Epidermal melanocyte (primary cell): ENCODE results near the gene IL17REL.

Source experiments
- DNase-seq: peaks from one replicate; pipeline ENCODE4 v3.0.0; 2011; ENCODE audit warnings: low spot score; ENCODE audit not compliant: insufficient read length

IL17REL gene

GRCh38 chr22:49958931-49959781 lies 53.4 kb downstream of the IL17REL start:
- no peak for DNase-seq

- no peak for DNase-seq
Observed at GRCh38 chr22:49958366-49958921, 54.1 kb downstream of the IL17REL start.

DNA sequence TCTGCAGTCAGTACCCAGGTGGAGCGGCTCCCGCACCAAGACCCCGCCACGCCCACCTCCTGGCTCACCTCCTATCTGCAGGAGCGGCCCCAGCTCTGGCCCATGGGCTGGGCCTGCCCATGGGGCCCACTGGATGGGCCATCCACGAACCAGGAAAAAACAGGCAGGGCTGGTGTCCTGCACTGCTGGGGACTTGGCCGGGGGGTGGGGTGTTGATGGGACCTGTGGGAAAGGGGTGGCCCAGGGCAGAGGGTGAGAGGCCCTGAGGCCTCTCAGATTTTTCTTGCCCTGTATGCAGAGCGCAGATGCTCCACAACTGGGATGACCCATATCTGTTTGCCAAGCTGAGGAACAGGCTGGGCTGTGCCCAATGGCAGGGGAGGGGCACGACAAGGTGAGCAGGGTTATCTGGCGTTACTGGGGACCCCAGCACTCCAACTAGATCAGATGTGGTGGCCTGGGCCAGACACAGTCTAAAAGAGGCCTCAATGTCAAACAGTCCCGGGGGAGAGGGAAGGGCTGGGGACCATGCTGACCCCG lies 54.7 kb downstream of the IL17REL start:
- no peak for DNase-seq

DNA sequence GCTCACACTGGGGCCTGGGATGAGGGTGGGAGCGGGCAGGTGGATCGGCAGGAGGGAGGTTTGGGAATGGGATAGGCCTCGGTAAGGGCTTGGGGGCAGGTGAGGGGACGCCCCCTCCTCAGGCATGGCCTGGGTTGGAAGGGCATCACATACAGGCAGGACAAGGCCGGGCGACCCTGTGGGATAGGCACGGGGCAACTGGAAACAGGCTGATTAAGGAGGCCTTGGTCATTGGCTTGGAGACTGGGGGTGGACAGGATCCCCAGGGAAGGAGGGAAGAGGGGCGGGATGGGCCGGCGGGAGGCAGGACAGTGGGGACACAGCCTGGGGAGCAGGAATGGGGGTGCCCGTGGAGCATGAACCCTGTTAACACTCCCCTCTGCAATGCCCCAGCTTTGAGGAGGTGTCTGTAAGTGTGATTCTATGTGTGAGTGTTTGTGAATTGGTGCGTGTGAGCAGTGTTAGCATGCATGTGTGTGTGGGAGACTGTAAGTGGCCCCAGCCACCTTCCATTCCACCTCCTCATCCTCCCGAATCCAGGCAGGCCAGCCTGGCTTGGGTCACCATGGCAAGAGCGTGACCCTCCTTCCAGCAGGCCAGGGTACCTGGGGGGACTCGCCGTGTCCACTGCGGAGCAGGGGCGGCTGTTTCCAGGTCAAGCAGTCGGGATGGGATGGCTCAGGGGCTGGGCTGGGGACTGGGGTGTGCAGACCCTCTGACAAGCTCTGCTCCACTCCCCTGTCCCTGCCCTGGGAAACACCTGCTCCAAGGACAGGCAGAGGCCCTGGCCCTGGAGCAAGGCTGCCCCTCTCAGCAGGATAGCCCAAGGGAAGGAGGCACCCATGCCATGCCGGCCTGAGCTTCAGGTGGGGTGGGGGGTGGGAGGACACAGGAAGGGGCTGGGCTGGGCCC lies 55.4 kb downstream of the IL17REL start:
- DNase-seq: no peak

DNA sequence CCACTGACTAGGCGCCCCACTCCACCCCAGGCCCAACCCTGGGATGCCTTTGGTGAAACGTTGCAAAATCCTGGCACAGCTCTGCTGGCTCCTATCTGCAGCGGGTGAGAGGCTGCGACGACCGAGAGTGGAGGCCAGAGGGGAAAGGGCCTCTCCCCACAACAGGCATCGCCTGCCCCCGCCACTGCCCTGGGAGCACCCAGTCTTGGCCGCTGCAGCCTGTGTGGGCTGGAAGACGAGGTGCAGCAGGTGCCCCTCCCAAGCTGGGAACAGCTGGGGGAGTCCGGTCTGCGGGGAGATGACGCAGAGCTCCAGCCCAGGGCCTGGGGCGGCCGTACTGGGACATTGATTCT lies 56.2 kb downstream of the IL17REL start:
- no peak for DNase-seq

- no peak for DNase-seq
Observed at GRCh38 chr22:49955581-49956417, 56.8 kb downstream of the IL17REL start.

GRCh38 chr22:49954991-49955580 lies 57.5 kb downstream of the IL17REL start:
- no peak for DNase-seq

DNA sequence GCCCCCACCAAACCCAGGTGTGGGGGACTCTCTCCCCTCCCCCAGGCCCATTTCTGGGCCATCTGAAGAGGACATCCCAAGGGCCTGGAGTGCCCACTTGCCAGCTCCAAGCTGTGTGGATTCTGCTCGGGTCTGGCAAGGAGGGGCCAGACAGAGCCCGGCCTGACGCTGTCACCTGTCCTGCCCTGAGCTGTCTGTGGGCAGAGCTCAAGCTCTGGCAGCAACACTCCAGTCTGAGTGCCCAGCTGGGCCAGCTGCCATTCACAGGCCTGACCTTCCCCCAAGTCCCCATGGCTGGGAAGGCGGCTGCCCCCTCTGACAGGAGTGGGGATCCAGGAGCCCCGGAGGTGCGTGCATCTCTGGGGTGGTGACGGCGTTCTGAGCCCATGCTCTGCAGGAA lies 58.2 kb downstream of the IL17REL start:
- DNase-seq: no peak

- DNase-seq: no peak
Observed at GRCh38 chr22:49953680-49954344, 58.8 kb downstream of the IL17REL start.

GRCh38 chr22:49953027-49953679 lies 59.4 kb downstream of the IL17REL start:
- DNase-seq: no peak

DNA sequence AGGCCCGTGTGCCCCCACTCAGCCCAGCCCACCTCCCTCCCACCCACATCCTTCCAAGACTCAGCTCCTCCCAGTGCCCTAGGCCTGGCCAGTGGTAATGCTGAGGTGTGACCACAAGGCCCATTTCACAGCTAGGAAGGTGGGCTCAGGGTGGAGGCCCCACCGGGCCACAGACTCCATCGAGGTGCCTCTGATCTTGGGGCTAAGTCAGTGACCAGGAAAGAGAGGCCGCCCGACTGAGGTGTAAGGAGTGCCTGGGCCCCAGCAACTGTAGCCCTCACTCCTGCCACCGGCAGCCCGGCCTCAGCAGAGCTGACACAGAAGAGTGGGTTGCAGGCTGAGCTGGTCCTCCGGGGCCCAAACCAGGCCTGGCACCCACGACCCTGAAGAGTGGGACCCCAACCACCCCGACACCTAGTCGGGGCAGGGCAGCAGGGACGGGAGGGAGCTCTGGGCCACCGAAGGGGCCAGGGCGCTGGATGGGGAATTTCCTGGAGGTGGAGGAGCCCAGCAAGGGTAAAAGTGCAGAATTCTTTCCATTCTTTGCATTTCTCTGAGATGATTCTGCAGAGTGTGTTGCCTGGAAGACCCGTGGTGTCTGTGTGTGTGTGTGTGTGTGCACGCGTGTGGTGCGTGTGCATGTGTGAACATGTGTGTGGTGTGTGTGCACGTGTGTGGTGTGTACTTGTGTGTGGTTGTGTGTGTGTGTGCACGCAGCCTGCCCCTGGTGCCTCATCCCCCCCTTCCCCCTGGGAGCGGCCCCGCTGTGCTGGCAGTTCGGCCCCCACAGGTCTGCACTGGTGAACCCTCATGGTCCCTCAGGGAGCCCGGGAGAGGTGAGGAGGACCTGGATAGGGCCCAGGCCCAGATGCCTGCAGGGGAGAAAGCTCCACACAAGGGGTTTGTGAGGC lies 60.3 kb downstream of the IL17REL start:
- peak; percentile 69 for DNase-seq

GRCh38 chr22:49951678-49951985 lies 60.9 kb downstream of the IL17REL start:
- DNase-seq: no peak

DNA sequence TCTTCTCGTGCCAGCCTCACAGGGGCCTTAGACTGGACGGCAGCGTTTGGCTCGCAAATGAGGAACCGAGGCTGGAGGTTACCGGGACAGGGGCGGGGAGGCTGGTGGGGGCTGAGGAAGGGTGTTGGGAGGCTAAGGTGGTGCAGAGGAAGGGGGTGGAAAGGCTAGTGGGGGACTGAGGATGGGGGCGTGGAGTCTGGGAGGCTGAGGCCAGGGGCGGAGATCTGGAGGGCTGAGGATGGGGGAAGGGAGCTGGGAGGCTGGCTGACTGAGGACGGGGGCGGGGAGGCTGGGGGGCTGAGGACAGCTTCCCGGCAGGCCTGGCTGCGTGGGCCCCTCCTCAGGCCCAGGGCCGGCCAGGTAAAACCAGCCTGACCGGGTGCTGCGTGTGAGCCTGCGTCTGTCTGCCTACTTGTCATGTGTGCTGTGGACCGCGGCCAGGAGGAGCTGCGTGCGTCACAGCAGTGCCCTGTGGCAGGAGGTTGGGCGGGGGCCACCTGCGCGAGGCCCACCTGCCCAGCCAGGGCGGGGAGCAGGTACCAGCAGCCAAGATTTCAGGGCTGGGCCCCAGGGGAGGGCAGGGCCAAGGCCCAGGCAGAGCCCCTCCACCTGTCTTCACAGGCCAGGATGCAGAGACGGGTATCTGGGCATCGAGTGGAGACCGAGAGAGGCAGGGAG lies 61.4 kb downstream of the IL17REL start:
- DNase-seq: no peak

DNA sequence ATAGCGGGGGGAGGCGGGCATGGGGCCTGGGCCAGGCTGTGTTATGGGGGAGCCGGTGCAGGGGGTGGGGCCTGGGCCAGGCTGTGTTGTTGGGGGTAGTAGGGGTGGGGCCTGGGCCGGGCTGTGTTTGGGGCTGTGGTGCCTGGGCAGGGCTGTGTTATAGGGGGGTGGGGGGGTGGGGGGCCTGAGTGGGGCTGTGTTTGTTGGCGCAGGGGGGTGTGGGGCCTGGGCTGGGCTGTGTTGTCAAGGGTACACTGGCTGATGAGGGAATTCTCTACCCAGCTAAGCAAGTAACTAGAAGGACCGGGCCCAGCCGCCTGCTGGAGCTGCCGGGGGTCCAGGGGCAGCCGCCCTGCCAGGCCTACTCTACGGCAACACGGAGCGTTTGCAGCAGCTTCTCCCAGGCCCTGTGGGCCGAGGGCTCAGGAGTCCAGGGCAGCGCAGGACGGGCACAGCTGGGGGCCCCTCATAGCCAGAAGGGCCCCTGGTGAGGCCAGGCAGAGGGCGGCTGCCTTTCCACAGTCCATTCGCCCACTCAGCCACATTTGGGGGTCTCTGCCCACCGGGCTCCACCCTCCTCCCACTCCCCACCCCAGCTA lies 62.1 kb downstream of the IL17REL start:
- DNase-seq: no peak

DNA sequence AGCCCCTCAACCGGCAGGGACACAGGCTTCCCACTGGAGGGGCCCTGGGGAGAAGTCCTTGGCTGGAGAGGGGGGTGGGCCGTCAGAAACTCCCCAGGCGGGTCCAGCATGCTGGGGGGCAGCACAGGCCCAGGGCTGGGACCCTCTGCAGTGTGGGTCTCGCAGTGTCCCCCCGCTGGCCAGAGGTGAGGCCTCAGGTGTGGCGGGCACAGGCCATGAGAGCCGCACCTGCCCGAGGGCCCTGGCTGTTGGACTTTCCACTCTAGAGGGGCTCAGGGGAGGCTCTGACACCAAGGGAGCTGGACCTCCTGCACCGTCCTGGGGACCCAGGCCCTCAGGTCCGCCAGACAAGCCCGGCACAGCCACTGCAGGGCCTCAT lies 62.7 kb downstream of the IL17REL start:
- no peak for DNase-seq

DNA sequence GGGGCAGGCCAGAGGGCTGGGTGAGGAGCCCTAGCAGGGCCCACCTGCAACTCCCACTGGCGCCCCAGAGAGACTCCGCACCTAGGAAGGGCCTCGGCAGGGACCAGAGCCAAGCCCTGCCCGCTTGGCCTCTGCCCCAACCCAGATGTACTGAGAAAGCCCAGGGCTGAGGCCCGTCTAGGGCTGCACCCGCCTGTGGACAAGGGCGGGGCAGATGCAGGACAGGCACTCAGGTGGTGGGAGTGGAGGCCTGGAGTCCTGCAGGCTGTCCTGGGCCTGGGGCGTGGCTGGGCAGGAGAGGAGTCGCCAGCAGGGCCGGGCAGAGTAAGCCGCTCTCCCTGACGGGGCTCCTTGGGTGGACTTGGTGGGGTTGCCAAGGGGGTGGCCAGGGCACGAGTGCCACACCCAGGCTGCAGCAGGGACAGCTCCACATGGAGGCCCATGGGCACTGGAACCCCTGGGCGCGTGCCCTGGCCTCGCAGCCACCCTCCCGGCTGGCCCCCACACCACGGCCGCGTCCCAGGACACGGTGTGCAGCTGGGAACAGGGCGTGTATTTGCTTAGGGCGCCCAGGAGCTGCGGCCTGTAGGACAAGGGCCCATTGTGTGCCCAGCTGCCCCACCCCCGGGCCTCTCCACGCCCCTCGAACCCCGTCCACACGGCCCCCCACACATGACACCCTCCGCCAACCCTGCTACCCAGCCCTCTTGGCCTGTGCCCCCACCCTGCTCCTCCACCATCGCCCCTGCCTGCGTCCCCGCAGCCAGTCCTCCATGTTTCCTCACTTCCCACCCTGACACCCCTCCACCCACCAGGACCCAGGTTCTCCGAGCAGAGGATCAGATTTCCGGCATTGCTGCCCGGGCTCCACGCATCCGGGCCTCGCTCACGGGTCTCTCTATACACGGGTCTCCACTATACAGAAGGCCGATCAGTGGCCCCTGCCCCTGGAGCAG lies 63.3 kb downstream of the IL17REL start:
- DNase-seq: no peak
